Activated T-helper 17 cell treated with anti-CD3 and anti-CD28 coated beads, Interleukin-2, amount 50 U/mL, for 72 hours (primary cell): Measurements from ENCODE around the gene SHANK3. TPM values are rescaled to one million over a fixed set of nuclear protein-coding genes. Genes with fewer than 3 reads are reported as not detected.
A peak's percentile ranks its signal among the peaks of the same experiment; 100 is the strongest.

Source experiments
- ATAC-seq: fragments of 150-1000 bp; cut with Tn5 transposase; replicated peaks from 2 replicates; pipeline ENCODE4 v1.10.0; 2021; ENCODE audit warnings: mild to moderate bottlenecking, moderate library complexity
- H3K27ac Mint-ChIP-seq: one replicate; pipeline ENCODE4 v1.8.0; 2022; ENCODE audit warnings: mixed read lengths
- H3K27me3 Mint-ChIP-seq: one replicate; pipeline ENCODE4 v1.8.0; 2022; ENCODE audit warnings: mixed read lengths
- H3K36me3 Mint-ChIP-seq: one replicate; pipeline ENCODE4 v1.8.0; 2022; ENCODE audit warnings: low read depth, mild to moderate bottlenecking, mixed read lengths
- H3K4me1 Mint-ChIP-seq: one replicate; pipeline ENCODE4 v1.8.0; 2022; ENCODE audit warnings: mixed read lengths
- H3K4me3 Mint-ChIP-seq: one replicate; pipeline ENCODE4 v1.8.0; 2022; ENCODE audit warnings: mild to moderate bottlenecking, mixed read lengths
- H3K9me3 Mint-ChIP-seq: one replicate; pipeline ENCODE4 v1.8.0; 2022; ENCODE audit warnings: mixed read lengths
- total RNA-seq, 2 donors: library from RNA; stranded (reverse); gene quantifications; one replicate each; pipeline ENCODE4 v1.2.3, GENCODE V29; 2022

Gene SHANK3
- total RNA-seq = under 1 TPM in 1 of 2 donors, not detected in 1; 0.19 TPM

GRCh38 chr22:50672471-50673230 is at the start of gene SHANK3:
Gene SHANK3 (plus strand): TSS chr22:50672823.
- H3K36me3 Mint-ChIP-seq = no peaks in the 10 kb centered on the region
- H3K4me1 Mint-ChIP-seq = peaks cover 3% of the 10 kb centered on the region
- no peak within 1 kb of the TSS for H3K27ac Mint-ChIP-seq
- peaks cover 46% of the 10 kb centered on the region for H3K27me3 Mint-ChIP-seq
- H3K9me3 Mint-ChIP-seq = no peaks in the 10 kb centered on the region
- ATAC-seq = no peak
- peak within 1 kb of the TSS; percentile 43 for H3K4me3 Mint-ChIP-seq

GRCh38 chr22:50624347-50625130 is 48.1 kb upstream of the SHANK3 start:
- no peaks in the 10 kb centered on the region for H3K9me3 Mint-ChIP-seq
- peaks cover 5% of the 10 kb centered on the region for H3K36me3 Mint-ChIP-seq
- H3K27me3 Mint-ChIP-seq = no peaks in the 10 kb centered on the region
- H3K27ac Mint-ChIP-seq = no peak overlapping the region
- H3K4me1 Mint-ChIP-seq = peaks cover 27% of the 10 kb centered on the region
- ATAC-seq = no peak
- no peak overlapping the region for H3K4me3 Mint-ChIP-seq

- no peak for ATAC-seq
- peaks cover 5% of the 10 kb centered on the region for H3K36me3 Mint-ChIP-seq
- no peaks in the 10 kb centered on the region for H3K27me3 Mint-ChIP-seq
- H3K9me3 Mint-ChIP-seq = no peaks in the 10 kb centered on the region
- H3K4me3 Mint-ChIP-seq = no peak overlapping the region
- no peak overlapping the region for H3K27ac Mint-ChIP-seq
- peaks cover 32% of the 10 kb centered on the region for H3K4me1 Mint-ChIP-seq
Measured at GRCh38 chr22:50625131-50625567, 47.5 kb upstream of the SHANK3 start.

GRCh38 chr22:50625568-50626313 is 46.9 kb upstream of the SHANK3 start:
- H3K27ac Mint-ChIP-seq = no peak overlapping the region
- H3K36me3 Mint-ChIP-seq = peaks cover 5% of the 10 kb centered on the region
- H3K27me3 Mint-ChIP-seq = no peaks in the 10 kb centered on the region
- H3K9me3 Mint-ChIP-seq = no peaks in the 10 kb centered on the region
- H3K4me1 Mint-ChIP-seq = peaks cover 30% of the 10 kb centered on the region
- ATAC-seq = no peak
- H3K4me3 Mint-ChIP-seq = no peak overlapping the region

DNA sequence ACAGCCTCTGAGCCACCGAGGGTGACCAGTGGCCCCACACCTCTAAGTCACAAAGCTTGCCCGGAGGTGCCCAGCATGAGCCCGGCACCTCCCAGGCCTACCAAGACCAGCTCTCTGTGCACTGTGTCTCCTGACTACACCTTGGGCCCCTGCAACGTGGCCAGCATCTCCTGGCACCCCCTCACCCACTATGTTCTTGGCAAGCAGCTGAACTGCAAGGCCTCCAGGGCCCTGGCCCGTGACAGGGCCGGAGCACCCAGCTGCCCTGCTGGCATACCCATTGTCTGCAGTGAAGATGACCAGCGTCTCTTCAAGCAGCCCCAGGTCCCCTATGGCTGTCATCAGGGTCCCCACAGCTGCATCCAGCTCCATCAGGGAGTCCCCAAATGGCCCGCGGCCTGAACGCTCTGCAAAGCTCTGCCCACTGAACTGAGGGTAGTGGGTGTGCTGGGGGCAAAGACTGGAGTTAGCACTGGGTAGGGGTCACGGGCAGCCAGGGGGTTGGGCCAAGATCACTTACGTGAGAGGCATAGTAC is 46.2 kb upstream of the SHANK3 start:
- peak overlapping the region; percentile 73 for H3K27ac Mint-ChIP-seq
- peak overlapping the region; percentile 88 for H3K4me3 Mint-ChIP-seq
- no peaks in the 10 kb centered on the region for H3K27me3 Mint-ChIP-seq
- ATAC-seq = no peak
- H3K4me1 Mint-ChIP-seq = peaks cover 25% of the 10 kb centered on the region
- H3K36me3 Mint-ChIP-seq = peaks cover 5% of the 10 kb centered on the region
- H3K9me3 Mint-ChIP-seq = no peaks in the 10 kb centered on the region

GRCh38 chr22:50626850-50627641 is 45.6 kb upstream of the SHANK3 start:
- Mint-ChIP-seq H3K4me3 (peak overlapping the region; percentile 88), H3K4me1 (peaks cover 18% of the 10 kb centered on the region), H3K27ac (peak overlapping the region; percentile 73), H3K36me3 (peaks cover 5% of the 10 kb centered on the region), H3K27me3 (no peaks in the 10 kb centered on the region), H3K9me3 (no peaks in the 10 kb centered on the region)
- no peak for ATAC-seq

- ATAC-seq = peak; percentile 96
- H3K27me3 Mint-ChIP-seq = no peaks in the 10 kb centered on the region
- H3K27ac Mint-ChIP-seq = peak within 1 kb of the TSS; percentile 83
- H3K4me1 Mint-ChIP-seq = peaks cover 15% of the 10 kb centered on the region
- H3K4me3 Mint-ChIP-seq = peak within 1 kb of the TSS; percentile 88
- H3K36me3 Mint-ChIP-seq = peaks cover 5% of the 10 kb centered on the region
- no peaks in the 10 kb centered on the region for H3K9me3 Mint-ChIP-seq
Measured at GRCh38 chr22:50627642-50628542, 44.7 kb upstream of the SHANK3 start, which contains the start of gene ARSA. Gene ARSA (minus strand): TSS chr22:50628152. CDS start chr22:50627779, 373 bp downstream.

GRCh38 chr22:50628543-50629134 is 44.0 kb upstream of the SHANK3 start:
- no peaks in the 10 kb centered on the region for H3K27me3 Mint-ChIP-seq
- peaks cover 15% of the 10 kb centered on the region for H3K4me1 Mint-ChIP-seq
- H3K36me3 Mint-ChIP-seq = peaks cover 5% of the 10 kb centered on the region
- ATAC-seq = no peak
- H3K9me3 Mint-ChIP-seq = no peaks in the 10 kb centered on the region
- peak overlapping the region; percentile 88 for H3K4me3 Mint-ChIP-seq
- peak overlapping the region; percentile 83 for H3K27ac Mint-ChIP-seq

DNA sequence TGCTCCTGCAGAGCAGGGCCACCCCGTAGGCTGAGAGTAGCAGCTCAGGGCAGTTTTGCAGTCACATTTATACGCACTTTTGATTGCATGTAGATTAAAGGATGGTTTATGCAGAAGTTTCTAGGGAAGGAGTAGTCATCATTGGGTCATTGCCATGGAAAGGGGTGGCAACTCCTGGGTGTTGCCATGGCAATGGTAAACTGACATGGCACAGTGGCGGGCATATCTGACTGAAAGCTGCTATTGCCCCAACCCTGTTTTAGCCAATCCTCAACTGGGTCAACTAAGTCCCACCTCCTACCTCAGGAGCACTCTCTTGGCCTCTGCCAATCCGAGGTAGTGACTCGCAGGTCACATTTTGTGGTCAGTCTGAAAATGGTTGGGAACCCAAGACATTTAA is 42.2 kb upstream of the SHANK3 start:
- Mint-ChIP-seq H3K4me3 (peak overlapping the region; percentile 88), H3K4me1 (peaks cover 15% of the 10 kb centered on the region), H3K27ac (no peak overlapping the region), H3K36me3 (peaks cover 5% of the 10 kb centered on the region), H3K9me3 (no peaks in the 10 kb centered on the region), H3K27me3 (no peaks in the 10 kb centered on the region)
- ATAC-seq = no peak

DNA sequence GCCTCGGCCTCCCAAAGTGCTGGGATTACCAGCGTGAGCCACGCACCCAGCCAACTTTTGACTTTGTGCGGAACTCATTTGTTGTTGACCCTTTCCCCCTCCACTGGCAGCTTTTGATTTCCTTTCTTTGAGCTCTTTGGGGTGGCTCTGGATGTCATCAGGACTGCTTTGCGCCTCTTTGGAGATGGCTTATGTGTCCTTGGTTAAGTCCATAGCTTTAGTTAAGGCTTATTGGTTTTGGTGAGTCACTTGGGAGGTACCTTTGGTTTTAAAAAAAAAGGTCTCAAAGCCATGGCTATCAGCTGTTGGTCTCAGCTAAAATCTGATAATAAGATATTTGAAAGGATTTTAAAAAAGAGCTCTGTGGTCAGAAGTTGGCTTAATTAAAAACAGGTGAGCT is 39.5 kb upstream of the SHANK3 start:
- peaks cover 15% of the 10 kb centered on the region for H3K4me1 Mint-ChIP-seq
- H3K9me3 Mint-ChIP-seq = no peaks in the 10 kb centered on the region
- H3K36me3 Mint-ChIP-seq = no peaks in the 10 kb centered on the region
- H3K27ac Mint-ChIP-seq = no peak overlapping the region
- no peak for ATAC-seq
- H3K27me3 Mint-ChIP-seq = no peaks in the 10 kb centered on the region
- no peak overlapping the region for H3K4me3 Mint-ChIP-seq

- no peak for ATAC-seq
- H3K4me3 Mint-ChIP-seq = no peak overlapping the region
- H3K27me3 Mint-ChIP-seq = no peaks in the 10 kb centered on the region
- no peaks in the 10 kb centered on the region for H3K9me3 Mint-ChIP-seq
- H3K27ac Mint-ChIP-seq = no peak overlapping the region
- no peaks in the 10 kb centered on the region for H3K36me3 Mint-ChIP-seq
- peaks cover 10% of the 10 kb centered on the region for H3K4me1 Mint-ChIP-seq
Measured at GRCh38 chr22:50633771-50634170, 38.9 kb upstream of the SHANK3 start.

- Mint-ChIP-seq H3K27me3 (no peaks in the 10 kb centered on the region), H3K9me3 (no peaks in the 10 kb centered on the region), H3K4me3 (no peak overlapping the region), H3K27ac (no peak overlapping the region), H3K36me3 (no peaks in the 10 kb centered on the region), H3K4me1 (no peaks in the 10 kb centered on the region)
- ATAC-seq = no peak
Measured at GRCh38 chr22:50635591-50635990, 37.0 kb upstream of the SHANK3 start.
